ENCODE results near the gene MAML2. TPM values are rescaled to one million over a fixed set of nuclear protein-coding genes. Genes with fewer than 3 reads are reported as not detected.

MAML2 gene
- total and polyA plus RNA-seq, 4 donors: 3.8 to 41.8 (median 13.7) TPM

GRCh38 chr11:96074551-96075310 lies 268.3 kb downstream of the MAML2 start:
- H3K4me1 ChIP-seq (ENCODE audit: control insufficient read depth in 5 of 5, insufficient read depth in 5 of 5, low read length in 5 of 5): peaks cover 0 to 14% (median 5%) of the 10 kb centered on the region in 5 donors
- DNase-seq: no peak
- H3K27ac ChIP-seq (ENCODE audit: low read depth in 1 of 2, low read length in 1 of 2): no peak overlapping the region
- H3K4me3 ChIP-seq: no peak overlapping the region
- peaks cover 0 to 9% (median 4%) of the 10 kb centered on the region in 4 donors for H3K36me3 ChIP-seq (ENCODE audit: control insufficient read depth in 4 of 4, insufficient read depth in 4 of 4, low read length in 4 of 4)
- WGBS, 2 donors: 80 to 87% methylated on average over 11 of the region's 11 CpGs
- ATAC-seq (ENCODE audit: insufficient read depth, low FRiP score): no peak
- TF ChIP-seq CTCF (IDR thresholded peaks at IDR 0.05; ENCODE audit: control extremely low read depth, extremely low read depth): no peak
- H3K9me3 ChIP-seq (ENCODE audit: control insufficient read depth in 4 of 4, insufficient read depth in 3 of 4, low read length in 3 of 4): no peaks in the 10 kb centered on the region
- no peak overlapping the region for H3K9ac ChIP-seq (ENCODE audit: insufficient read depth in 1 of 2, low read length in 2 of 2)
- no peaks in the 10 kb centered on the region for H3K27me3 ChIP-seq (ENCODE audit: control insufficient read depth in 3 of 3, insufficient read depth in 3 of 3, low read length in 2 of 3)

DNA sequence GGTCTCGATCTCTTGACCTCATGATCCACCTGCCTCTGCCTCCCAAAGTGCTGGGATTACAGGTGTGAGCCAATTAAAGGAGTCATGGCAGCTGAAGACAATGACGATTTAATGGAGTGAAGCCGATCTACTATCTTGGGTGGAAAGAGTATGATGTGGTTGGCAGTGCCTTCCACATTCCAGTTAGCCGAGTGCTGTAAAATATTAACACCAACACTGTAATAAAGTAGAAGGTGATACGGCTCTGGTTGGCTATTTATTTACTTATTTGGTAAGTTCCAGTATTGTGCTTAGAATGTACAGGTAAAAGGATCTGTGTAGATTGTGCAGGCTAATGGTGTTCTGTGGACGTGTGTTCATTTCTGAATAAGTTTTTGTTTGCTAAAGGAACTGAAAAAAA lies 269.5 kb downstream of the MAML2 start:
- no peak for ATAC-seq (ENCODE audit: insufficient read depth, low FRiP score)
- H3K27ac ChIP-seq (ENCODE audit: low read depth in 1 of 2, low read length in 1 of 2): no peak overlapping the region
- 89 to 90% methylated on average over 6 of the region's 6 CpGs for WGBS, 2 donors

GRCh38 chr11:96072592-96072991 lies 270.4 kb downstream of the MAML2 start:
- Histone ChIP-seq H3K9ac (ENCODE audit: insufficient read depth in 1 of 2, low read length in 2 of 2) (no peak overlapping the region), H3K27ac (ENCODE audit: low read depth in 1 of 2, low read length in 1 of 2) (no peak overlapping the region), H3K27me3 (ENCODE audit: control insufficient read depth in 3 of 3, insufficient read depth in 3 of 3, low read length in 2 of 3) (no peaks in the 10 kb centered on the region), H3K9me3 (ENCODE audit: control insufficient read depth in 4 of 4, insufficient read depth in 3 of 4, low read length in 3 of 4) (no peaks in the 10 kb centered on the region), H3K36me3 (ENCODE audit: control insufficient read depth in 4 of 4, insufficient read depth in 4 of 4, low read length in 4 of 4) (peaks cover 0 to 9% (median 4%) of the 10 kb centered on the region in 4 donors), H3K4me1 (ENCODE audit: control insufficient read depth in 5 of 5, insufficient read depth in 5 of 5, low read length in 5 of 5) (peaks cover 0 to 21% (median 6%) of the 10 kb centered on the region in 5 donors), H3K4me3 (no peak overlapping the region)
- DNase-seq (no peak), ATAC-seq (ENCODE audit: insufficient read depth, low FRiP score) (no peak)
- WGBS, 2 donors: 96% methylated on average over 7 of the region's 7 CpGs
- TF ChIP-seq CTCF (IDR thresholded peaks at IDR 0.05; ENCODE audit: control extremely low read depth, extremely low read depth): no peak

More for the DNA sequence above, 269.5 kb downstream of the MAML2 start:
- Histone ChIP-seq H3K36me3 (ENCODE audit: control insufficient read depth in 4 of 4, insufficient read depth in 4 of 4, low read length in 4 of 4) (peaks cover 0 to 9% (median 4%) of the 10 kb centered on the region in 4 donors), H3K4me1 (ENCODE audit: control insufficient read depth in 5 of 5, insufficient read depth in 5 of 5, low read length in 5 of 5) (peaks cover 0 to 14% (median 5%) of the 10 kb centered on the region in 5 donors), H3K9ac (ENCODE audit: insufficient read depth in 1 of 2, low read length in 2 of 2) (no peak overlapping the region), H3K27me3 (ENCODE audit: control insufficient read depth in 3 of 3, insufficient read depth in 3 of 3, low read length in 2 of 3) (no peaks in the 10 kb centered on the region), H3K9me3 (ENCODE audit: control insufficient read depth in 4 of 4, insufficient read depth in 3 of 4, low read length in 3 of 4) (no peaks in the 10 kb centered on the region), H3K4me3 (no peak overlapping the region)
- TF ChIP-seq CTCF (IDR thresholded peaks at IDR 0.05; ENCODE audit: control extremely low read depth, extremely low read depth): no peak
- DNase-seq: no peak
